Measurements from ENCODE around the gene FKBP14.

GRCh38 chr7:30029696-30030095 lies 3.2 kb upstream of the FKBP14 start:
- TF ChIP-seq GATA3 (IDR thresholded peaks at IDR 0.05; ENCODE audit: low read depth, low read length) (no peak), GATA2 (IDR thresholded peaks at IDR 0.05; ENCODE audit: low read depth, low read length) (no peak)

All from SH-SY5Y (cell line).